Activated CD4-positive, alpha-beta T cell treated with anti-CD3 and anti-CD28 coated beads, Interleukin-2, amount 50 U/mL, for 16 hours (primary cell): Measurements from ENCODE around the gene MEPCE.

ENCODE experiments used
- DNase-seq: peaks from one replicate; pipeline ENCODE4 v3.0.0-alpha.2; 2020

Gene MEPCE

GRCh38 chr7:100465299-100465698 is 35.7 kb downstream of the MEPCE start:
- DNase-seq: no peak

DNA sequence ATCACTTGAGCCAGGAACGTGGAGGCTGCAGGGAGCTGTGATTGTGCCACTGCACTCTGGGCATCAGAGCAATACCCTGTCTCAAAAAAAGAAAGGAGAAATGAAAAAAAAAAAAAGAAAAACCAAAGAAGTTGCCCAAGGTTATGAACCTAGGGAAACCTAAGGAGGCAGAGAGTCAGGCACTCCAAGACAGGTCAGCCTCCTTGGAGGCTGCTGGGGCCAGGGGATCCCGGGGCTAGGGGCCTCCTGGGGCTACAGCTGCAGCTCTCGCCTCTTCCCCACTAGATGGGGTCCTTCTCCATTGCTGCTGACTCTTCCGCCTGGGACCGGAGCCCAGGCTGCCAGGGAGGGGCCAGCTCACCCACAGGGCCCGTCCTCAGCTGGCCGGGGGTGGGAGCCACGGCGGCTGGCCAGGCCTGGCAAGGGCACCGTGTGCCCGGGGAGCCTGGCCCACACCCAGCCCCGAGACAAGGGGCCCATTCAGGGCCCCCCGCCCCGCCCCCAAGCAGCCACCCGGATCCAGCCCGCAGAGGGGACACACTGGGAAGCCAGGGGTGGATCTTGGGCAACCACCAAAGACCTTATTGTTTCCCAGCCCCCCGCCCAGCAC is 36.2 kb downstream of the MEPCE start:
- DNase-seq: no peak

DNA sequence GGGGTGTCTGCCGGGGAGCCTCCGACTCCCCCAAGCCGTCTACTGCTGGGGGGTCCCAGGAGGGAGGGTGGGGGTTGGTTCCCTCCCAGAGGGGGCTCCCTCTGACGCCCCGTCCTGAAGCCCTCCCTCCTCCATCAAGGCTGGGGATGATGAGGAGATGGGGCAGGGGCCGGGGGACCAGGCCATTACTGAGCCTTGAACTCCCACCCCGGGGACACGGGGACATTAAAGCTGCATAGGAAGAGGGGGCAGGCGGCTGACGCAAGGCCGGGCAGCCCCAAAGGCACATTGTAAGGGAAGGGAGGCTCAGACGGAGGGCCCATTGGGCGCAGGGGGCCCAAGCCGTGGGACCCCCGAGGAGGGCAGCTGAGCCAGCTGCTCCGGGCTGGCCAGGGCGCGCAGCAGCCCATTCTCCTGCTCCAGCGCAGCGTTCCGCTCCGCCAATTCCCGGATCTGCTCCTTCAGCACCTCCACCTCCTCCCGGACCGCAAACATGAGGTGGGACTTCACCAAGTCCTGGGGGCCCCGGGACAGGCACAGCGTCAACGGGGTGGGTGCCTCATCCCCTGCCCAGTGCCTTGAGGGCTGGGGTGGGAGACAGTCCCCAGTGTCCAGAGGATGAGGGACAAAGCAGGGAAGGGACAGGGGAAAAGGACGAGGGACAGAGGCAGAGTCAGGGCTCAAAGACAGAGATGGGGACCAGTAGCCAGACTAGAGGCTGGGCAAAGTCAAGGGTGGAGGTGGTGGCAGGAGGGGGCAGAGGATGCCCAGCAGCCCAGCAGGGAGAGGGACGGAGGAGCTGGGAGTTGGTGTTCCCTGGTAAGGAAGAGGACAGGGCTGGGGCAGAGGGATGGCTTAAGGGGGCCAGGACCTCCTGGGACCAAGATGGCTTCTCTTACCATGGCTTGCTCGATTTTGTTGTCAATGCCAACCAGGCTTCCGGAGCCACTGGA is 37.3 kb downstream of the MEPCE start:
- no peak for DNase-seq

DNA sequence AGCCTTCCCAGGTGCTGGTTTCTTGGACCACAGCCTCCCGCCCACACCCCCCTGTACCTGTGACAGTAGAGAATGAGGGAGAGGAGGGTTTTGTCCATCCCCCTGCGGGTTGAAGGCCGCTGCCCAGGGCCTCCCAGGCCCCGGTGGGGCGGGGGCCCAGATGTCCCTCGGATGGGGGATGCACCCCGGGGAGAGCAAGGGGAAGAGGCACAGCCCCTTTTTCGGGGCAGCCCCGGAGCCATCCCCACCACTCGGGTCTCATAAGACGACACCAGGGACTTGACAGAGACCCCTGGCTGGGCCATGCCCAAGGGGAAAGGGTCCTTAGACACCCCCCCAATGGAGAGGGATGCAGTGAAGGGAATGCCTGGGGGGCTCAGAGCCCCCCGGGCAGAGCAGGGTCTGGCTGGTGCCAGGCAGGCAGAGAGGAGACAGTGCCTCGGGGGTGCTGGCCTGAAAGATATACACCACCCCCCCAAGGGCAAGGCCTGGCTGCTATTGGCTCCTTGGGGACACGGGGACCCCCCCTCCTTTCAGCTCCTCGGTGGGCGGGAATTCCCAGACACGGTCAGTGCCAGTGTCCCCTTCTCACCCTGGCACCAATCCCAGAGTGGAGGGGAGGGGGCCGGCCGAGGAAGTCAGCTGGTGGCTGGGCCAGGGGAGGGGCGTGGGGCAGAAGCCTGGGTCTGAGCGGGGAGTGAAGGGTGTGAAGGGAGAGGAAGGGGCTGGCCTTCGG is 38.2 kb downstream of the MEPCE start:
- no peak for DNase-seq

- DNase-seq: peak; percentile 81
These were observed 39.8 kb downstream of the MEPCE start for GRCh38 chr7:100469227-100470044.

GRCh38 chr7:100471021-100471420 is 41.4 kb downstream of the MEPCE start:
- no peak for DNase-seq

DNA sequence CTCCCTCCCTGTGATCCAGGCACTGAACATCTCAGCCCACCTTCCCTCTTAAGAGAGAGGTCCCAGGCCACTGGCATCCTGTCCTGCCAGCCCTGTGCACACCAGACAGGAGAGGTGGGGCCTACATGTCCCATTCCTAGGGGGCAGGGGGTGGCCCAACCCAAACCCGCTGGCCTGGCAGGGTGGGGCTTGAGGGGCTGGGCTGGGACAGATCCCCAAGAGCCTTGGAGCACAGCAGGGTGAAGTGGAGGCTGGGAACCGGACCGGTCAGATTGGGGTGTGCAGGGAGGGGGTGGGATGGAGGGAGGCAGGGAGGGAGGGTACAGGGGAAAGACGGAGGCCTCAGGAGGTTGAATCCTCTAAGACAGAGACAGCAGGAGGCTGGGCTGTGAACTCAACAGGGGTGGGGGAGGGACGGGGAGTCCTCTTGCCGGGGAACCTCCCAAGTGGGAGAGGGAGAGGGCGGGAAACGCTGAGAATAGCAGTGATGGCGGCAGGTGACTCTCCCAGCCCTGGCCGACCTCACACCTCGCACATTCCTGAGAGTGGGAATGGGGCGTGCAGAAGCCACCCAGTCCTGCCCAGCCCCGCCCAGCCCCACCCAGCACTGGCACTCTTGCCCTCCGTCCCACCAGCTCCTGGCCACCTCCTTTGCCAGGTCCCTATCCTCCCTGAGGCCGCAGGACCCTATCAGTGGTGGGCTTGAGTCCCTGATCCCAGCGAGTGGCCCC is 42.7 kb downstream of the MEPCE start:
- DNase-seq: no peak

DNA sequence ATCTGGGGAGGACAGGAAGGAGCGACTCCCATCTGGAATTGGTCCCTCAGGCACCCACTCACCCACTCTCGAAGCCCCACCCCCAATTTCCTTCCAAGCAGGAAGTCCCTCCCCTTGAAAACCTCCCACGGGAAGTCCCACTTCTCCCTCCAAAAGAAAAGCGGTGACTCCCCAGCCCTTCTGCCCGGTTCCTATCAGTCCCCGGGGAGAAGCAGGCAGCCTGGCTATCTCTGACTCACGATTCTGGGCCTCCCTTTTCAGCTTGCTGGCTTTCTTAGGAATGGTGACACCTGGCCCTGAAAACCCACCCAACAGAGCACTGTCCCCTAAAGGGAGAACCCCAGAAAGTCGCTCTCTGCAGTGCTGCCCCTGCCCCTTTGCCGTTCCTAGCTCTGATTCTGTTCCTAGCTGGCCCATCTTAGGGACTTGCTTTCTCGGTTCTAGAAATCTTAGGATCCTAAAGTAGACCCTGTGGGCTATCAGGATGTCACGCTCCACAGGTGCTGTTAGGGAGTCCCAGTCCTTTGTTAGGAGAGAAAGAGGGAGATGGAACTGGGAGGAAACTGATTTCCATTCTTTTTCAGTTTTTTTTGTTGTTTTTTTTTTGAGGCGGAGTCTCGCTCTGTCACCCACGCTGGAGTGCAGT is 43.3 kb downstream of the MEPCE start:
- no peak for DNase-seq

GRCh38 chr7:100475549-100475948 is 45.9 kb downstream of the MEPCE start:
- no peak for DNase-seq

DNA sequence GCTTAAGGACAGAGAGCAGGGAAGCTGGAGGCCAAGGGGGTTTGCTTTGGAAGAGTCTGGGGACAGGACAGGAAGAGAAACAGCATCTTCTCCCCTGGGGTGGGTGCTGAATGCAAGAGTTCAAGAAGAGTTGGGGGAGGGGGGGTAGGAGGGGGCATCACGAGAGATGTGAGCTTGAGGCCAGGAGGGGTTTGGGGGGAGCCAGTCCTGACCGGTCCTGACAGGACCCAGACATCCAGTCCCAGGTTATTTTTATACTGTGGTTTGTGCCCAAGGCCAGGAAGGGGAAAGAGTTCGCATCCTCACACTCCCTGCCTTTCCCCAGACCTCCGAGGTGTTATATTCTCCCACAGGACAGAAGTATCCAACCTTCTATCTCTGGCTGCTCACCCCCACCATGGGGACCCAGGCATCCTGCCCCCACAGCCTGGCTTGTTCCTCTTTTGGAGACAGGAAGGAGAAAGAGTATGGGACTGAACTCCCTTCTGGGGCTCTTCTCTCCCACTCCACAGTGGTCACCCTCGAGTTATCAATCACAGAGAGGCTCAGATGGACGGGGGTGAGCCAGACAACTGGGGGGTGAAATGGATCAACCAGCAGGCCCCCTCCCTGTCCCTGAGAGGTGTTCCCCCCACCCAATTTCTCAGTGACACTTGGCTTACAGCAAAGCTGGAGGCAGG is 46.6 kb downstream of the MEPCE start:
- DNase-seq: no peak

GRCh38 chr7:100476903-100477870 is 47.6 kb downstream of the MEPCE start:
- peak; percentile 43 for DNase-seq

DNA sequence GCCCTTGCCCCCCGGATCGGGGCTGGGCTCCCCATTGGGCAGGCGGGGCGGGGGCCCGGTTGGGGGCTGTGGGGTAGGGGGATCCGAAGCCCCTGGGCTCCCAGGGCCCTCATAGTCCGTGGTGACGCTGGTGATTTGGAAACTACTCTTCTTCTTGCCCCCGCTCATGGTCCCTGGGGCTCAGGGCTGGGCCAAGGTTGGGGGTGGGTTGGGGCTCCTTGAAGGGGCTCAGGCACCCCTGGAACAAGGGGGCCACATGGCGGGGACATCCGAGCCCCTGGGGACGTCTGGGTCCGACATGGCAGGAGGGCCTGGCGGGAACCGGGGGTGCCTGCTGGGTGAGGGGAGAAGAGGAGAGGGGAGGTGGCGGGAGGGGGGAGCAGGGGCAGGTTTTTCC is 48.2 kb downstream of the MEPCE start:
- no peak for DNase-seq

DNA sequence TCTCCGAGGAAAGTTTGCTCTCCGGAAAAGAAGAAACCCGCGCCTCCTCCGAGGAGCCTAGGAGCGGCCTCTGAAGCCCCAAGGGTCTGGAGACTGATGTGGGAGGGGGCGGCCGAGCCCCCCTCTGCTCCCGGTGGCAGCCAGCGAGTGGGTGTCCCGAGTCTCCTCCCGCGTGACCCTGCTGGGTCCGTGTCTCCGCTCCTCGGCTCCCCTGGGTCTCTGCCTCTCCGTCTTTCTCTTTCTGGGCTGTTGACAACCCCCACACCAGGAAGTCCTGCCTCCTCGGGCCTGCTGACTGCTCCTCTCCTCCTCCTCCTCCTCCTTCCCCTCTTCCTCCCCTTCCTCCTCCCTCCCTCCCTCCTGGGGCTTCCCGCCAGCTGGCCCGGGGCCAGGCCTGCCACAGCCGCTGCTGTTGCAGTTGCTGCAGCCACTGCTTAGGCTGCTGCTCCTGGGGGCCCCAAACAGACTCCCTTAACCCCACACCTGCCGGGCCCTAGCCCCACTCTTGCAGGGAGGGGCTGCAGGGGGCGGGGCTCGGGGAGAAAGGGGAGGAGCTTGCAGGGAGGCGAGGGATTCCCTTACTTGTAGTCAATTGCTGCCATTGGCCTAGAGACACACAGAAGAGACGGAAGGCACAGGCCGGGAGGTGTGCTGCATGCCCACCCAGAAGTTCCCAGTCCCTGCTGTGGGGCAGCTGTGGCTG is 49.5 kb downstream of the MEPCE start, which contains the start of gene TSC22D4:
Gene TSC22D4 (minus strand): TSS at position 257 of the 703 bp plus-strand sequence. CDS start 1,176 bp downstream, outside the sequence.
- DNase-seq: peak; percentile 95

- no peak for DNase-seq
These were observed 51.8 kb downstream of the MEPCE start for GRCh38 chr7:100481466-100481865.

DNA sequence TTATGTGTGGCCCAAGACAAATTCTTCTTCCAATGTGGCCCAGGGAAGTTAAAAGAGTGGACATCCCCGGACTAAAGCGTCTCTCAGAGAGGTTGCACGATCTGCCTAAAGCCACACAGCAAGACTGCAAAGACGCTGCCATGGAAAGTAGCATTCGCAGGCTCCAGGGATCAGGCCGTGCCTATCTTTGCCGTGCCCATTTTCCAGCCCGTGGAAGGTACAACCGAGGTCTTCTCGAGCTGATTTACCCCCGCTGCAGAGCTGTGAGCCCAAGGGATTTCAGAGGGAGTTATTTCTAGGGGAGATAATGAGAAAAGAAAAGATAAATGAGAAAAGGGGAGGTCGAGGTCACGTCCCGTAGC is 53.1 kb downstream of the MEPCE start:
- DNase-seq: no peak

GRCh38 chr7:100483090-100483721 is 53.6 kb downstream of the MEPCE start:
- peak; percentile 79 for DNase-seq
